IMR-90 (cell line): ENCODE results near the gene ZSWIM9. TPM values are rescaled to one million over a fixed set of nuclear protein-coding genes. Genes with fewer than 3 reads are reported as not detected.

Source experiments
- ATAC-seq: fragments of 200-7000 bp; cut with Tn5 transposase; 2 replicates; pipeline ENCODE4 v1.9.1; 2020; ENCODE audit warnings: low read depth, mild to moderate bottlenecking, moderate library complexity
- BruUV-seq: library from RNA; stranded (reverse); fragments of 400-500 nt; replicated peaks from 2 replicates; lab custom pipeline; 2021; lab: Mats Ljungman, UMichigan
- CTCF ChIA-PET: fragments of 300-600 bp; formaldehyde crosslinking; extraction: SDS; loops from one replicate; lab custom pipeline; 2021; ENCODE audit warnings: antibody characterized with exemption; lab: Yijun Ruan, JAX
- POLR2A ChIA-PET: fragments of 300-600 bp; sonication (Branson Sonifier 250); formaldehyde crosslinking; loops from one replicate; lab custom pipeline; 2022; ENCODE audit warnings: antibody characterized with exemption; ENCODE audit not compliant: unreplicated experiment; lab: Charles Lee
- DNase-seq: peaks from one replicate; pipeline ENCODE4 v3.0.0; 2013
- H2AFZ ChIP-seq: replicated peaks from 2 replicates; pipeline ENCODE3; 2013; ENCODE audit warnings: low read length, mild to moderate bottlenecking; ENCODE audit not compliant: poor library complexity
- H2AK5ac ChIP-seq: 2 replicates; pipeline ENCODE4 v1.6.1; 2013; ENCODE audit warnings: low read depth, low read length, inconsistent platforms
- H2AK9ac ChIP-seq: replicated peaks from 2 replicates; pipeline ENCODE3; 2013; ENCODE audit warnings: mild to moderate bottlenecking, low read depth, low read length, moderate library complexity; ENCODE audit not compliant: poor library complexity
- H2BK120ac ChIP-seq: 2 replicates; pipeline ENCODE4 v1.6.1; 2013; ENCODE audit warnings: low read depth, low read length, inconsistent platforms
- H2BK15ac ChIP-seq: 3 replicates; pipeline ENCODE4 v1.6.1; 2013; ENCODE audit warnings: low read depth, low read length, inconsistent platforms
- H2BK20ac ChIP-seq: 2 replicates; pipeline ENCODE4 v1.6.1; 2013; ENCODE audit warnings: low read depth, mild to moderate bottlenecking, inconsistent platforms, low read length, moderate library complexity
- H2BK5ac ChIP-seq: 2 replicates; pipeline ENCODE4 v1.6.1; 2013; ENCODE audit warnings: mild to moderate bottlenecking, low read depth, low read length, inconsistent platforms; ENCODE audit not compliant: poor library complexity, severe bottlenecking
- H3K14ac ChIP-seq: replicated peaks from 2 replicates; pipeline ENCODE4 v1.6.1; 2013; ENCODE audit warnings: low read depth, low read length, inconsistent platforms
- H3K18ac ChIP-seq: 2 replicates; pipeline ENCODE4 v1.6.1; 2013; ENCODE audit warnings: low read depth, low read length, control low read depth
- H3K23ac ChIP-seq: 2 replicates; pipeline ENCODE4 v1.6.1; 2013; ENCODE audit warnings: low read depth, low read length, inconsistent platforms
- H3K27ac ChIP-seq: 2 replicates; pipeline ENCODE4 v1.5.1; 2013; ENCODE audit warnings: mild to moderate bottlenecking, control low read depth, low read length; ENCODE audit not compliant: insufficient read depth
- H3K27me3 ChIP-seq: 2 replicates; pipeline ENCODE4 v1.6.1; 2013; ENCODE audit warnings: low read length; ENCODE audit not compliant: control insufficient read depth, insufficient read depth
- H3K36me3 ChIP-seq: 2 replicates; pipeline ENCODE4 v1.6.1; 2013; ENCODE audit warnings: low read length, mixed read lengths; ENCODE audit not compliant: control insufficient read depth, insufficient read depth
- H3K4ac ChIP-seq: 2 replicates; pipeline ENCODE4 v1.6.1; 2013; ENCODE audit warnings: low read depth, low read length, inconsistent platforms
- H3K4me1 ChIP-seq: 2 replicates; pipeline ENCODE4 v1.6.1; 2013; ENCODE audit warnings: low read length, mixed read lengths; ENCODE audit not compliant: control insufficient read depth, insufficient read depth
- H3K4me2 ChIP-seq: 2 replicates; pipeline ENCODE4 v1.6.1; 2013; ENCODE audit warnings: low read depth, mild to moderate bottlenecking, control low read depth, low read length, moderate library complexity
- H3K4me3 ChIP-seq: 2 replicates; pipeline ENCODE4 v1.5.1; 2013; ENCODE audit warnings: low read depth, mild to moderate bottlenecking, control low read depth, low read length, moderate library complexity; ENCODE audit not compliant: insufficient read depth
- H3K56ac ChIP-seq: 2 replicates; pipeline ENCODE4 v1.6.1; 2013; ENCODE audit warnings: low read length, inconsistent platforms; ENCODE audit not compliant: insufficient read depth; ENCODE audit errors: extremely low read depth
- H3K79me1 ChIP-seq, 2 experiments: 2 replicates each; pipeline ENCODE4 v1.6.1; 2013; ENCODE audit warnings: low read length in 2 of 2, inconsistent platforms in 1 of 2, low read depth in 1 of 2
- H3K9ac ChIP-seq: 2 replicates; pipeline ENCODE4 v1.6.1; 2013; ENCODE audit warnings: low read depth, low read length, control low read depth
- H3K9me1 ChIP-seq: 2 replicates; pipeline ENCODE4 v1.6.1; 2013; ENCODE audit warnings: low read length, inconsistent platforms; ENCODE audit not compliant: insufficient read depth
- H3K9me3 ChIP-seq: 2 replicates; pipeline ENCODE4 v1.6.1; 2013; ENCODE audit warnings: low read length; ENCODE audit not compliant: control insufficient read depth, insufficient read depth
- H4K20me1 ChIP-seq: 2 replicates; pipeline ENCODE4 v1.6.1; 2013; ENCODE audit warnings: low read length, inconsistent platforms; ENCODE audit not compliant: insufficient read depth
- H4K5ac ChIP-seq: 2 replicates; pipeline ENCODE4 v1.6.1; 2013; ENCODE audit warnings: mild to moderate bottlenecking, low read depth, low read length, control low read depth
- H4K8ac ChIP-seq, 2 experiments: 2 replicates each; pipeline ENCODE4 v1.6.1; 2013; ENCODE audit warnings: low read depth in 2 of 2, low read length in 2 of 2, control low read depth in 1 of 2, inconsistent platforms in 1 of 2
- H4K91ac ChIP-seq: 2 replicates; pipeline ENCODE4 v1.6.1; 2013; ENCODE audit warnings: low read depth, low read length, inconsistent platforms; ENCODE audit not compliant: insufficient read depth
- BHLHE40 ChIP-seq: fragments of 150-350 bp; IDR thresholded peaks from 2 replicates; pipeline ENCODE4 v1.6.1; 2016; ENCODE audit warnings: mild to moderate bottlenecking, low read depth, low read length
- CEBPB ChIP-seq: IDR thresholded peaks from 2 replicates; pipeline ENCODE4 v1.6.1; 2012; ENCODE audit warnings: low read depth, low read length, improper control_type of control experiment
- CHD1 ChIP-seq: IDR thresholded peaks from 2 replicates; pipeline ENCODE4 v1.6.1; 2012; ENCODE audit warnings: low read depth, low read length, improper control_type of control experiment
- CTCF ChIP-seq: conservative IDR thresholded peaks from 2 replicates; pipeline ENCODE4 v1.5.1; 2012; ENCODE audit warnings: mild to moderate bottlenecking, low read depth, low read length, improper control_type of control experiment
- ELK1 ChIP-seq: fragments of 150-350 bp; IDR thresholded peaks from 2 replicates; pipeline ENCODE4 v1.6.1; 2016; ENCODE audit warnings: low read depth, mild to moderate bottlenecking, low read length, moderate library complexity, borderline replicate concordance
- FOS ChIP-seq: fragments of 150-350 bp; IDR thresholded peaks from 2 replicates; pipeline ENCODE4 v1.6.1; 2016; ENCODE audit warnings: low read depth, low read length
- MAFK ChIP-seq: IDR thresholded peaks from 2 replicates; pipeline ENCODE4 v1.6.1; 2012; ENCODE audit warnings: low read depth, low read length, improper control_type of control experiment
- MAZ ChIP-seq: IDR thresholded peaks from 2 replicates; pipeline ENCODE4 v1.6.1; 2012; ENCODE audit warnings: low read depth, mild to moderate bottlenecking, low read length, improper control_type of control experiment, moderate library complexity, borderline replicate concordance
- MXI1 ChIP-seq: IDR thresholded peaks from 2 replicates; pipeline ENCODE4 v1.6.1; 2012; ENCODE audit warnings: low read depth, mild to moderate bottlenecking, low read length, moderate library complexity, borderline replicate concordance
- POLR2A ChIP-seq: IDR thresholded peaks from 2 replicates; pipeline ENCODE4 v1.6.1; 2012; ENCODE audit warnings: mild to moderate bottlenecking, low read depth, low read length
- RCOR1 ChIP-seq: IDR thresholded peaks from 2 replicates; pipeline ENCODE4 v1.6.1; 2012; ENCODE audit warnings: mild to moderate bottlenecking, low read length, improper control_type of control experiment; ENCODE audit not compliant: insufficient replicate concordance
- RFX5 ChIP-seq: IDR thresholded peaks from 2 replicates; pipeline ENCODE4 v1.8.0; 2012; ENCODE audit warnings: low read depth, mild to moderate bottlenecking, low read length, moderate library complexity
- SMC3 ChIP-seq: fragments of 150-350 bp; IDR thresholded peaks from 2 replicates; pipeline ENCODE4 v1.6.1; 2016; ENCODE audit warnings: low read depth, mild to moderate bottlenecking, antibody characterized with exemption, low read length, moderate library complexity
- USF2 ChIP-seq: fragments of 150-350 bp; IDR thresholded peaks from 2 replicates; pipeline ENCODE4 v1.6.1; 2017; ENCODE audit warnings: mild to moderate bottlenecking, antibody characterized with exemption, low read length, low read depth
- WGBS, 2 experiments: methylation state at CpG; one replicate each; pipeline versions ENCODE4 v1.1.5 to v1.1.7; 2013; ENCODE audit warnings: missing lambda C conversion rate in 2 of 2; ENCODE audit not compliant: insufficient read length in 1 of 2; ENCODE audit errors: extremely low coverage in 2 of 2; 5-methylcytosine and 5-hydroxymethylcytosine counted together
- dilution Hi-C: fragments of 300-500 bp; cut with HindIII; formaldehyde crosslinking; loops from one replicate; pipeline ENCODE4 v1.14.3; 2018; ENCODE audit warnings: low sequenced_read_pairs; ENCODE audit not compliant: unreplicated experiment
- in situ Hi-C: fragments of 300-500 bp; cut with MboI; formaldehyde crosslinking; loops from 3 replicates; pipeline ENCODE4 v1.14.3; 2019; ENCODE audit warnings: low sequenced_read_pairs, inconsistent platforms, mixed read lengths
- intact Hi-C: fragments of 100-400 bp; cut with micrococcal nuclease; formaldehyde crosslinking; loops from 2 replicates; pipeline ENCODE4 v1.10.0; 2022
- polyA plus RNA-seq, 3 experiments: library from polyadenylated mRNA; depleted of rRNA; stranded (reverse); fragments of >200 nt; gene quantifications; 2 replicates each; pipeline ENCODE4 v1.2.3, GENCODE V29; 2012; ENCODE audit warnings: low replicate concordance in 1 of 3
- total RNA-seq: library from RNA; depleted of rRNA; stranded (reverse); fragments of >200 nt; gene quantifications from 2 replicates; pipeline ENCODE4 v1.2.3, GENCODE V29; 2012

The ZSWIM9 gene
- total and polyA plus RNA-seq, 2 of the 4 experiments (the other 2 are of a cell fraction), result 0.54 to 2.2 TPM

- Histone ChIP-seq H3K9me3 (no peaks in the 10 kb centered on the region), H4K20me1 (no peaks in the 10 kb centered on the region), H3K27me3 (no peaks in the 10 kb centered on the region), H2BK20ac (no peak overlapping the region), H4K5ac (no peak overlapping the region), H2AK9ac (no peak overlapping the region), H3K4ac (no peak overlapping the region), H3K14ac (no peak overlapping the region), H3K79me1 (peaks cover 4 to 16% of the 10 kb centered on the region in 2 experiments; a peak in 3 of 4 replicates), H3K18ac (no peak overlapping the region), H3K4me3 (no peak overlapping the region), H4K91ac (no peak overlapping the region), H2AFZ (no peak overlapping the region), H3K4me2 (no peak overlapping the region), H3K36me3 (no peaks in the 10 kb centered on the region), H2BK5ac (no peak overlapping the region), H2BK15ac (no peak overlapping the region), H2BK120ac (no peak overlapping the region), H3K4me1 (no peaks in the 10 kb centered on the region), H3K56ac (no peak overlapping the region), H3K27ac (no peak overlapping the region), H4K8ac (no peak overlapping the region), H3K9ac (no peak overlapping the region), H3K9me1 (no peaks in the 10 kb centered on the region), H2AK5ac (no peak overlapping the region), H3K23ac (no peak overlapping the region)
- CTCF ChIA-PET, result no interaction called here
- WGBS, 2 experiments, result no CpG with 5 or more reads among the region's 3 CpGs
- POLR2A ChIA-PET, result no interaction called here
- in situ Hi-C loops, result no loop called here
- no TSS peak for BruUV-seq
- DNase-seq, result no peak
- intact Hi-C loops, result no loop called here
- no peak for ATAC-seq
- TF ChIP-seq MXI1 (no peak), BHLHE40 (no peak), MAFK (no peak), CEBPB (no peak), ELK1 (no peak), RFX5 (no peak), FOS (no peak), USF2 (no peak), POLR2A (no peak), RCOR1 (no peak), MAZ (no peak), SMC3 (no peak), CHD1 (no peak), CTCF (no peak)
- dilution Hi-C loops, result no loop called here
These were observed 39.5 kb downstream of the ZSWIM9 start for GRCh38 chr19:48210005-48210404.
